Stimulated activated CD8-positive, alpha-beta memory T cell treated with anti-CD3 and anti-CD28 coated beads, Interleukin-15, amount 100 ng/mL, for 24 hours (primary cell): ENCODE measurements around the gene TMPRSS4.

Experiments used
- DNase-seq: peaks from one replicate; pipeline ENCODE4 v3.0.0-alpha.2; 2020; ENCODE audit warnings: low read depth

TMPRSS4 gene

GRCh38 chr11:118153976-118154375 is 77.1 kb downstream of the TMPRSS4 start:
- no peak for DNase-seq

GRCh38 chr11:118154641-118155040 is 77.8 kb downstream of the TMPRSS4 start:
- DNase-seq = no peak

- DNase-seq = no peak
Observed at GRCh38 chr11:118155776-118156530, 79.1 kb downstream of the TMPRSS4 start.

- DNase-seq = no peak
Observed at GRCh38 chr11:118156531-118157185, 79.8 kb downstream of the TMPRSS4 start.

GRCh38 chr11:118157186-118157895 is 80.5 kb downstream of the TMPRSS4 start:
- DNase-seq = no peak

- no peak for DNase-seq
Observed at GRCh38 chr11:118161786-118162185, 84.9 kb downstream of the TMPRSS4 start.

- no peak for DNase-seq
Observed at GRCh38 chr11:118162846-118163245, 86.0 kb downstream of the TMPRSS4 start.

- DNase-seq = no peak
Observed at GRCh38 chr11:118163494-118163893, 86.6 kb downstream of the TMPRSS4 start.

GRCh38 chr11:118164885-118165284 is 88.0 kb downstream of the TMPRSS4 start:
- DNase-seq = no peak

GRCh38 chr11:118166641-118167040 is 89.8 kb downstream of the TMPRSS4 start:
- DNase-seq = no peak

GRCh38 chr11:118167253-118167652 is 90.4 kb downstream of the TMPRSS4 start:
- no peak for DNase-seq

GRCh38 chr11:118167906-118168305 is 91.0 kb downstream of the TMPRSS4 start:
- DNase-seq = no peak

- no peak for DNase-seq
Observed at GRCh38 chr11:118168316-118168715, 91.4 kb downstream of the TMPRSS4 start.

- DNase-seq = no peak
Observed at GRCh38 chr11:118168751-118169150, 91.9 kb downstream of the TMPRSS4 start.

GRCh38 chr11:118169300-118170140 is 92.6 kb downstream of the TMPRSS4 start:
- DNase-seq = no peak

GRCh38 chr11:118170231-118170630 is 93.4 kb downstream of the TMPRSS4 start:
- no peak for DNase-seq

- DNase-seq = no peak
Observed at GRCh38 chr11:118170882-118171268, 94.0 kb downstream of the TMPRSS4 start.
